CD4-positive, alpha-beta memory T cell (primary cell): Measurements from ENCODE around the gene XXYLT1. TPM values are rescaled to one million over a fixed set of nuclear protein-coding genes. Genes with fewer than 3 reads are reported as not detected.
A peak's percentile ranks its signal among the peaks of the same experiment; 100 is the strongest.

Source experiments
- CTCF ChIA-PET: fragments of 350-600 bp; sonication (Branson Sonifier 250); formaldehyde crosslinking; loops from one replicate; lab custom pipeline; 2021; ENCODE audit warnings: inconsistent platforms; ENCODE audit not compliant: partially characterized antibody; lab: Charles Lee
- POLR2A ChIA-PET: fragments of 350-600 bp; sonication (Branson Sonifier 250); formaldehyde crosslinking; loops from one replicate; lab custom pipeline; 2021; ENCODE audit not compliant: partially characterized antibody; lab: Charles Lee
- DNase-seq, 5 donors: peaks; one replicate each; pipeline versions ENCODE4 v3.0.0 to v3.0.0-alpha.2; 2020 to 2022; ENCODE audit warnings: mixed read lengths in 1 of 5
- H3K27ac ChIP-seq: one replicate; pipeline ENCODE4 v1.7.0; 2013; ENCODE audit warnings: low read depth, low read length
- H3K27me3 ChIP-seq: 2 replicates; pipeline ENCODE4 v1.7.0; 2013; ENCODE audit warnings: mild to moderate bottlenecking, low read length, moderate library complexity; ENCODE audit not compliant: insufficient read depth
- H3K36me3 ChIP-seq: 2 replicates; pipeline ENCODE4 v1.7.0; 2013; ENCODE audit warnings: mild to moderate bottlenecking, low read length, moderate library complexity; ENCODE audit not compliant: insufficient read depth
- H3K4me1 ChIP-seq: 2 replicates; pipeline ENCODE4 v1.7.0; 2013; ENCODE audit warnings: mild to moderate bottlenecking, low read length, moderate library complexity; ENCODE audit not compliant: insufficient read depth
- H3K4me3 ChIP-seq, 2 donors: one replicate each; pipeline ENCODE4 v1.7.0; 2013; ENCODE audit warnings: low read length in 2 of 2, mild to moderate bottlenecking in 1 of 2
- H3K9me3 ChIP-seq, 2 donors: one replicate each; pipeline ENCODE4 v1.7.0; 2013; ENCODE audit warnings: low read length in 2 of 2, control low read depth in 1 of 2; ENCODE audit not compliant: control insufficient read depth in 1 of 2
- H3K27ac Mint-ChIP-seq, 7 donors: one replicate each; pipeline ENCODE4 v1.8.0; 2020 to 2021; ENCODE audit warnings: mixed read lengths in 7 of 7, mild to moderate bottlenecking in 6 of 7, inconsistent platforms in 3 of 7, moderate library complexity in 3 of 7
- H3K27me3 Mint-ChIP-seq, 2 donors: one replicate each; pipeline ENCODE4 v1.8.0; 2020 to 2021; ENCODE audit warnings: mixed read lengths in 2 of 2
- H3K36me3 Mint-ChIP-seq, 2 donors: one replicate each; pipeline ENCODE4 v1.8.0; 2020 to 2021; ENCODE audit warnings: mixed read lengths in 2 of 2, inconsistent platforms in 1 of 2, mild to moderate bottlenecking in 1 of 2
- H3K4me1 Mint-ChIP-seq, 4 donors: one replicate each; pipeline ENCODE4 v1.8.0; 2020 to 2021; ENCODE audit warnings: mixed read lengths in 4 of 4, mild to moderate bottlenecking in 1 of 4
- H3K4me3 Mint-ChIP-seq, 8 donors: one replicate each; pipeline ENCODE4 v1.8.0; 2020 to 2021; ENCODE audit warnings: mixed read lengths in 8 of 8, mild to moderate bottlenecking in 7 of 8, moderate library complexity in 6 of 8, inconsistent platforms in 3 of 8
- H3K9me3 Mint-ChIP-seq, 8 donors: one replicate each; pipeline ENCODE4 v1.8.0; 2020 to 2021; ENCODE audit warnings: mixed read lengths in 8 of 8, mild to moderate bottlenecking in 5 of 8, inconsistent platforms in 3 of 8, moderate library complexity in 1 of 8
- intact Hi-C: fragments of 100-400 bp; cut with micrococcal nuclease; formaldehyde crosslinking; loops from one replicate; pipeline ENCODE4 v1.15.1; 2023
- polyA plus RNA-seq, 2 donors: library from polyadenylated mRNA; unstranded; fragments of 300-500 nt; fragmentation: Illumina TruSeq; gene quantifications; one replicate each; pipeline ENCODE4 v1.2.3, GENCODE V29; 2021
- total RNA-seq, 2 experiments: library from RNA; stranded (reverse); gene quantifications; one replicate each; pipeline ENCODE4 v1.2.3, GENCODE V29; 2021

Gene XXYLT1
- total and polyA plus RNA-seq, 4 experiments from 2014 or later = 3.9 to 6.3 (median 4.3) TPM

DNA sequence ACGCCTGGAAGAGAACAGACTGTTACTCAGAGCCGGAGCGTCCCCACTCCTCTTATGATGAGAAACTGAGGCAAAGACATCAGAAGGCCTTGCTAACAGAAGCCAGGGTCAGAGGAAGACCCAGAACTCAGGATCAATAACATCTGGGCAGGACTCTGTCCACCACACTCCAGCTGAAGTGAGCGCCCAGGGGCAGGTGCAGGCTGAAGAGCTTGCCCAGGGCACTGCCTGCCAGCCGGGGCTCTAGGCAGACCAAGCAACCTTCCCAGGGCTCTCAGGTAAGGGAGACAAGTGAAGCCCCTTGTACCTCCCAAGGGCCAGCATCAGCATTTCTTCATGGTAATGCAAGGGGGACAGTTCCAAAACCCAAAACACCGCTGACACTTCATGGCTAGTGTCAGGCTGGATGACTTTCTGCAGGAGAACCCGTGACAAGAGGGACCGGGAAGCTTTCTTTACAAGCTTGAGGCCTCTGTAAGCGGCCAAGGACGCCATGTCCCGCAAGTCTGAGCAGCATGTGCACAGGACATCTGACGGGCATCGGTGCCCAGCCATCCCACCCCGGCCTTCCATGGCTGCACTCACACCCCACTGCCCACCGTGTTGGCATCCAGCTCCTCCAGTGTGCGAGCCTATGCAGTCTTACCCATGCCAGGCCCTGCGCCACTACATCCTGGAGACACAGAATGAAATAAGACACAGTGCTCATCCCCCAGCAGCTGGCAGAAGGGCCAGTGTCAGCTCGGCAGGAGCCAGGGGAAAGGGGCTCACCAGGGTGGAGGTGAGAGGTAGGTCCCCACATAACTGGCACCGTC, 14.1 kb downstream of the XXYLT1 start:
- Histone ChIP-seq H3K4me1 (peaks cover 31% of the 10 kb centered on the region), H3K4me3 (no peak overlapping the region), H3K27ac (no peak overlapping the region), H3K9me3 (no peaks in the 10 kb centered on the region), H3K27me3 (no peaks in the 10 kb centered on the region), H3K36me3 (no peaks in the 10 kb centered on the region)
- H3K9me3 Mint-ChIP-seq = no peaks in the 10 kb centered on the region
- no peaks in the 10 kb centered on the region for H3K27me3 Mint-ChIP-seq
- no peaks in the 10 kb centered on the region for H3K36me3 Mint-ChIP-seq
- POLR2A ChIA-PET = interaction anchor here (0.7 to 3.1 kb wide), 5 partner anchors 15 to 574 kb away, joined by 4 to 18 read pairs (median 4); partner anchors contain the start of genes FAM43A and XXYLT1
- DNase-seq = no peak
- intact Hi-C loops = loop anchor here (5.0 kb wide), 1 partner anchor 925 kb away; no protein-coding TSS in a partner anchor
- H3K4me3 Mint-ChIP-seq = no peak overlapping the region
- H3K4me1 Mint-ChIP-seq = peaks cover 10 to 30% (median 18%) of the 10 kb centered on the region in 4 donors
- H3K27ac Mint-ChIP-seq = peak overlapping the region in 4 of 7 donors; percentile 41 to 72 (median 56)
- CTCF ChIA-PET = interaction anchor here (0.8 to 4.9 kb wide), 9 partner anchors 11 to 589 kb away, joined by 3 to 48 read pairs (median 4); partner anchors contain the start of genes LSG1 and XXYLT1

DNA sequence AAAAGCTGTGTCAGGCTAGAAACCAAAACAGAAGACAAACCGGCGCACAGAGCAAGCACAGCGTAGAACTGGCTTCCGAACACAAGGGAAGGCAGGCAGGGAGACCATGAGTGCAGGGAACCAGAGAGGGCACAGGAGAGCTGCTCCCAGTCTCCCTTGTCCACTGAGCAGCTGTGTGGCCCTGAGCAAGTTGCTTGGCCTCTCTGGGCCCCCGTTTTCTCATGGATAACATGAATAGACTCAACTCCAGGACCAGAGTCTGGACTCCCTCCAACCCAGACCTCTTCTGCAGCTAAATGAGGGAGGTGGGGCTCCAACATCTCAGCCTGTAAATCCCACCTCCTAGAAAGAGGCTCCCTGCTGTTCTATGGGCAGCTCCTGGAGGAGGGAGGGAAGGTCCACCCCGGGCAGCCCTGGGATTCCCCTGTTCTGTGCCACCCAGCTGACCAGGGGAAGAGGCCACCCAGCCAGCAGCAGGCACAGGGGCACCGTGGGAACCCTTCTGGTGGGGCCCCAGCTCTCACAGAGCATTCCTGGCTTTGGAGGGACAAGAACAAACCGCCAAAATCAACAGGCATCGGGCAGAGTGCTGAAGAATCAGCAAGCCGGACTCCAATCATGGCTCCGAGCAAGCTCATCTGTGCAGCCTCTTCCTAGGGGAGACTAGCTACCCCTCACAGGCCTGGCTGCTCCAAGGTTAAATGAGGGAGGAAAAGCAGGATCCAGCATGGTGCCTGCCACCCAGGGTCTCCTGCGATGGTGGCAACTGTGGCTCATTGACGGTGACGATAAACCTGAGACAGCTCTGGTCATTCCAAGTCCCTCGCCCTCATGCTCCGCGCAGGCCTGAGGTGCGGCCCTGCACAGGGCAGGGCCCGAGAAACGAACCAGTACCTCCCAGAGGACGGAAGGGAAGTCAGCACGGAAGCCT, 15.1 kb downstream of the XXYLT1 start:
- H3K4me1 ChIP-seq = peaks cover 23% of the 10 kb centered on the region
- POLR2A ChIA-PET = interaction anchor here (1.5 to 3.1 kb wide), 2 partner anchors 16 to 569 kb away, joined by 4 to 18 read pairs; partner anchors contain the start of genes FAM43A and XXYLT1
- intact Hi-C loops = loop anchor here (5.0 kb wide), 1 partner anchor 924 kb away; no protein-coding TSS in a partner anchor
- no peaks in the 10 kb centered on the region for H3K27me3 ChIP-seq
- no peaks in the 10 kb centered on the region for H3K9me3 Mint-ChIP-seq
- no peaks in the 10 kb centered on the region for H3K9me3 ChIP-seq
- no peak for DNase-seq
- no peak overlapping the region for H3K4me3 Mint-ChIP-seq
- H3K4me3 ChIP-seq = no peak overlapping the region
- CTCF ChIA-PET = interaction anchor here (0.7 to 4.9 kb wide), 5 partner anchors 15 to 572 kb away, joined by 3 to 48 read pairs (median 5); partner anchors contain the start of gene XXYLT1
- H3K36me3 ChIP-seq = no peaks in the 10 kb centered on the region
- peak overlapping the region in 4 of 7 donors; percentile 18 to 68 (median 50) for H3K27ac Mint-ChIP-seq
- H3K4me1 Mint-ChIP-seq = peaks cover 12 to 25% (median 16%) of the 10 kb centered on the region in 4 donors
- H3K27ac ChIP-seq = no peak overlapping the region
- no peaks in the 10 kb centered on the region for H3K36me3 Mint-ChIP-seq
- no peaks in the 10 kb centered on the region for H3K27me3 Mint-ChIP-seq

DNA sequence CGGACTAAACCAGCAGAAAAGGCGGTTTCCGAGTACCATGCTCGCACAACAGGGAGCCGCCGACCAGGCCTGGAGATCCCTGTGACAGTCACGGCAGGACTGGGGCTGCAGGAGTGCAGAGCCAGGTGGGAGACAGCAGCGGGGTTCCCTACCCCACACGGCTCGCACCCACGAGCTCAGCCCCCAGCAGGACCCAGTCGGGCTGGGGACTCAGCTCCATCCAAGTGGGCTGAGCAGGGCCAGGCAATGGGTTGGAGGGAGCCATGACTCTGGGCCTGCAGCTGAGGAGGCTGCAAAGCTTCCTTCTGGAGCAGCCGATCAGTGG, 15.8 kb downstream of the XXYLT1 start:
- H3K4me1 ChIP-seq = peaks cover 17% of the 10 kb centered on the region
- H3K36me3 ChIP-seq = no peaks in the 10 kb centered on the region
- H3K27me3 ChIP-seq = no peaks in the 10 kb centered on the region
- no peak for DNase-seq
- POLR2A ChIA-PET = interaction anchor here (1.5 to 3.1 kb wide), 2 partner anchors 16 to 568 kb away, joined by 4 to 18 read pairs; partner anchors contain the start of genes FAM43A and XXYLT1
- Mint-ChIP-seq H3K4me1 (peaks cover 13 to 27% (median 17%) of the 10 kb centered on the region in 4 donors), H3K36me3 (no peaks in the 10 kb centered on the region), H3K27ac (peak overlapping the region in 2 of 7 donors; percentile 32 to 41), H3K9me3 (no peaks in the 10 kb centered on the region), H3K27me3 (no peaks in the 10 kb centered on the region), H3K4me3 (no peak overlapping the region)
- no peak overlapping the region for H3K27ac ChIP-seq
- CTCF ChIA-PET = interaction anchor here (4.0 to 4.9 kb wide), 2 partner anchors 15 to 572 kb away, joined by 21 to 48 read pairs; partner anchors contain the start of gene XXYLT1
- H3K4me3 ChIP-seq = no peak overlapping the region
- intact Hi-C loops = loop anchor here (5.0 kb wide), 1 partner anchor 923 kb away; no protein-coding TSS in a partner anchor
- no peaks in the 10 kb centered on the region for H3K9me3 ChIP-seq

DNA sequence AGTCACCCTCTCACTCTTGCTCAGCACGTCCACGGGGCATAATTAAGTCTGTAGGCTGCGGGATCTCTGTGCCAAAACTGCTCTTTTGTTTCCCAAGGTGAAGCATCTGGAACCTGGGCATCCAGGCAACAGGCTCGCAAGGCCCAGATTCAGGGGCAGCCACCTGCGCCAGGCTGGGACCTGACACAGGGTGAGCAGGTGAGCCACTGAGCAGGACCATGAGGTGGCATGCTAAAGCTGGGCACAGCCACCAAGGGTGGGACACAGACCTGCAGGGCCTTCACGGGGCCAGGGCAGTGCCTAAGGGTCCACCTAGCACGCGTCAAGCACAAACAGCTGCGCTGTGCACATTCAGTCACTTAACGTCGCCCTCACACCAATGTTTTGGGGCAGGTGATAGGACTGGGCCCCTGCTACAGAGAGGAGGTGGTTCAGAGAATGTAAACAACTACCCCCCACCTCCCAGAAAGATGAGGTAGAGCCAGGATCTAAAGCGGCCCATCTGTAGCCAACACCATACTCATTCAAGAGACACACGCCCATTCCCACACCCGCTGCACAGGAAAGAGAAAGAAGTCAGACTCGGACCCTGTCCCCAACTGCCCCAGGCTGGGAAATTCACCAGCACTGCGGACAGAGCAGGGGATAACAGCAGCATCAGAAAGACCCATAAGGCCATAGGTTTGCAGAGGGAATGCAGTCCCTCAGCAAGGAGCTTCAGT, 16.3 kb downstream of the XXYLT1 start:
- H3K4me3 Mint-ChIP-seq = peak overlapping the region in 1 of 8 donors; percentile 17
- peaks cover 13 to 27% (median 19%) of the 10 kb centered on the region in 4 donors for H3K4me1 Mint-ChIP-seq
- no peaks in the 10 kb centered on the region for H3K9me3 Mint-ChIP-seq
- intact Hi-C loops = loop anchor here (5.0 kb wide), 1 partner anchor 922 kb away; no protein-coding TSS in a partner anchor
- Histone ChIP-seq H3K9me3 (no peaks in the 10 kb centered on the region), H3K27ac (no peak overlapping the region), H3K4me3 (no peak overlapping the region), H3K4me1 (peaks cover 17% of the 10 kb centered on the region), H3K27me3 (no peaks in the 10 kb centered on the region), H3K36me3 (no peaks in the 10 kb centered on the region)
- no peaks in the 10 kb centered on the region for H3K36me3 Mint-ChIP-seq
- H3K27ac Mint-ChIP-seq = peak overlapping the region in 2 of 7 donors; percentile 24 to 32
- DNase-seq = no peak
- no peaks in the 10 kb centered on the region for H3K27me3 Mint-ChIP-seq
- ChIA-PET CTCF (interaction anchor here (4.9 kb wide), 1 partner anchor 571 kb away, joined by 48 read pairs; no protein-coding TSS in a partner anchor), POLR2A (interaction anchor here (3.1 kb wide), 1 partner anchor 568 kb away, joined by 18 read pairs; the partner anchor contains the start of gene FAM43A)

DNA sequence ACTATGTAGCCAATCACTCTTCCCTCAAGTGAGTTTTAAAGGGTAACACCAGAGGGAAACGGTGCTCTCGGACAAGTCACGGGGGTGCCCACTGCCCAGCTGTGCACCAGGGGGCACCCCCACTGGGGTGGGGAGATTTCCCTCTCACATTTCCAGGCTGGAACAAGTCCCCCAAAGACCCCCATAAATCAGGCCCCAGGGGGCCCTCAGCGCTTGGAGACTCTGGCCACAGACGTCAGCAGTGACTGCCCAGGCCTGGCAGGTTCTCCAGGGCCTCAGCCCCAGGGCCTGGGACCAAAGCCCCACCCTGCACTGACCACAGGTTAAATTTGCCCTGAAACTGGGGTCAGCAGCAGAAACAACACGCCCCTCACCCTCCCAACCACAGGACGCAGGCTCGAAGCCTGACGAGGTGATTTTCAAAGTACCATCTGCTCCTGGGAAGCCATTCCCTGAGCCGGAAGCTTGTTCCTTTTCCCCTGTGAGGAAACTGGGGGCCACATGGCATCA, 17.0 kb downstream of the XXYLT1 start:
- intact Hi-C loops = no loop called here
- Histone ChIP-seq H3K27ac (no peak overlapping the region), H3K4me1 (peaks cover 11% of the 10 kb centered on the region), H3K9me3 (no peaks in the 10 kb centered on the region), H3K36me3 (no peaks in the 10 kb centered on the region), H3K27me3 (no peaks in the 10 kb centered on the region), H3K4me3 (no peak overlapping the region)
- no peak for DNase-seq
- CTCF ChIA-PET = no interaction called here
- H3K36me3 Mint-ChIP-seq = no peaks in the 10 kb centered on the region
- no peaks in the 10 kb centered on the region for H3K27me3 Mint-ChIP-seq
- H3K27ac Mint-ChIP-seq = peak overlapping the region in 2 of 7 donors; percentile 24 to 52
- no peak overlapping the region for H3K4me3 Mint-ChIP-seq
- H3K4me1 Mint-ChIP-seq = peaks cover 13 to 29% (median 19%) of the 10 kb centered on the region in 4 donors
- H3K9me3 Mint-ChIP-seq = no peaks in the 10 kb centered on the region
- POLR2A ChIA-PET = no interaction called here
